ENCODE data around the gene CAMK1D. TPM values are rescaled to one million over a fixed set of nuclear protein-coding genes. Genes with fewer than 3 reads are reported as not detected.

The CAMK1D gene
- total RNA-seq, 1 experiment from 2014 or later, result 3.9 TPM

DNA sequence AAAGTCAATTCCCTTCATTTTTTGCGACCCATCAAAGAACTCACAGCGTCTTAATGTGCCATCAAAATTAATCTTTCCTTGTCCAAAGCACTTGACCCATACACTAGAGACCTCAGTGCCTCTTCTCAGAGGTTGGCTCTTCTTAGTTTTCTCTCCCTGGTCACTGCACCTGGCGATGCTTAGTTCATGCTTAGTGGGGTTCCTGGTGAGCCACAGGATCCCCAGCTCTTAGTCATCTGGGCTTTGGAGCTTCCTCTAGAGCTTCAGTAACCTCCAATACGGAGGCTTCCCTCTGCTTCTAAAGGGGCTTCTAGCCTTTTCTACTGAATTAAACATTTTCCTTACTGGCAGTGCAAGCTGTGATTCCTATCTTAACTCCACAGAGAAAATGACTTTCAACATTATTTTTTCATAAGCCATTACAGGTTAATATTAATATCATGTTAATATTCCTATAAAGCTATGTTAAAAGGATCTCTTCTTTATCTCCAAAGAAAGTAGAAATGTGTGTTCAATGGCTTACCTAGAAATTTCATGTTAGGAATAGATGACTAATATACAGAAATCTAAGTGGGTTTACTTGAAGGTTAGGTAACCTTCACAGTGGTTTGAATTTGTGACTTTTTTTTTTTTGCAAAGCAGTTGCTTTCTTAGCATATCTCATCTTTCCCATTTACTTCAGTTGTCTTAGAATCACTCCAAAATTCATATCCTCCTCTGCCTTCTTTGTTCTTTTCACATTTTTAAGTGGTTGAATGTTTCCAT is 295.2 kb downstream of the CAMK1D start:
- peak; percentile 52 for DNase-seq (ENCODE audit: low read depth)

DNA sequence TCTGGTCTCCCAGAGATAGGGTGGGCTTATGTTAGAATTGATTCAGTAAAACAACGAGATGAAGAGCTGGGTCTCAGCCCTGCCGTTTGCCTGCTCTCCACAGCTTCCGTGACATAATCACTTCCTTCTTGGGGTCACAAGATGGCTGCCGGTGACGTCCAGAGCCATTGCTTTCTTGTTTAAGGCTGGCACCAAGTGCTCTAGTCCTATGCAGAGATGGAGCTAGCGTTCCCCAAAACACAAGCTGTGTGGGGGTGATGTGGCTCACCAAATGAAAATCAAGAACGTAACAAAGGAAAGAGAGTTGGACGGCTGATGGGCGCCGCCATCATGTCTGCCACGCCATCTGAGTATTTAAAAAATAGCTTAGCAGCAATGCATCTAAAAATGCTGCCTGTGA is 296.1 kb downstream of the CAMK1D start:
- DNase-seq (ENCODE audit: low read depth), result no peak

DNA sequence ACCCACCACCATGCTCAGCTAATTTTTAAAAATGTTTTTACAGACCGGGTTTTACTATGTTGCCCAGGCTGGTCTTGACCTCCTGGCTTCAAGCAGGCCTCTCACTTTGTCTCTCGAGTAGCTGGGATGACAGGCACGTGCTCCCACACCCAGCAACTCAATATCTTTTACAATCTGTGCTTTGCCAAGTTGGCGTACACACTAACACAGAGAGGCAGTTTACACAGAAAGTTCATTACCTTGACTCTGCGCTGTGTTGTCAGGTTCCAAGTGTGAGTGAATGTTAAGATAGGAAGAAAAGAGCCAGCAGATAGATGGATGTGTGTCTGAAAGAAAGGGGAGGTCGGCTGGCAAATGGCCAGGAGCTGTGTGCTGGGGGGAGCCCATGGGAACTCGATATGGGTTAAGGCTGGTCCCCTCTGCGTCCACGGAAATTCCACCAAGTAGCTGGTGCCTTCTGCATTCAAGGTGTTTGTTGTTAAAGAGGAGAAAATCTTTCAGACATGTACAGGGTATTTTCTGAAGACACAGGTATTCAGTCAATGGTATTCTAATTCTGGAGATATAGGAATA is 299.8 kb downstream of the CAMK1D start:
- DNase-seq (ENCODE audit: low read depth), result no peak

DNA sequence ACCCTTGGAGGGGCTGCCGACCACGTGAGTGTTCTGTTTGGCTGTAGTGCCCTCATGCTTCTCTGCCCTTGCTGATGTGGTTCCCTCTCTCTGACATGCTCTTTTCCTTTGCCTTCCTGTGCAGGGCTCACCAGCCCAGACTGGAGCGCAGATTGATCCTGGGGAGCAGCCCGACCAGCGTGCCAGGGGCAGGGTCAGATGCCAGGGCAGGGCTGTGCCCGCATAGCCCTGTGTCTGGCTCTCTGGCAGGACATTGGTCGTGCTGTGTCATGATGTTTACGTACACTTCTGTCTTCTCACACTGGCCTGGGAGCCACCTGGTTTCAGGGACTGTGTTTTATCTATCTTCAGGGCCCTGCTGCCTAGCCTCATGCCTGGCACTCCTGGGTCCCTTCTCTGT is 300.8 kb downstream of the CAMK1D start:
- no peak for DNase-seq (ENCODE audit: low read depth)

DNA sequence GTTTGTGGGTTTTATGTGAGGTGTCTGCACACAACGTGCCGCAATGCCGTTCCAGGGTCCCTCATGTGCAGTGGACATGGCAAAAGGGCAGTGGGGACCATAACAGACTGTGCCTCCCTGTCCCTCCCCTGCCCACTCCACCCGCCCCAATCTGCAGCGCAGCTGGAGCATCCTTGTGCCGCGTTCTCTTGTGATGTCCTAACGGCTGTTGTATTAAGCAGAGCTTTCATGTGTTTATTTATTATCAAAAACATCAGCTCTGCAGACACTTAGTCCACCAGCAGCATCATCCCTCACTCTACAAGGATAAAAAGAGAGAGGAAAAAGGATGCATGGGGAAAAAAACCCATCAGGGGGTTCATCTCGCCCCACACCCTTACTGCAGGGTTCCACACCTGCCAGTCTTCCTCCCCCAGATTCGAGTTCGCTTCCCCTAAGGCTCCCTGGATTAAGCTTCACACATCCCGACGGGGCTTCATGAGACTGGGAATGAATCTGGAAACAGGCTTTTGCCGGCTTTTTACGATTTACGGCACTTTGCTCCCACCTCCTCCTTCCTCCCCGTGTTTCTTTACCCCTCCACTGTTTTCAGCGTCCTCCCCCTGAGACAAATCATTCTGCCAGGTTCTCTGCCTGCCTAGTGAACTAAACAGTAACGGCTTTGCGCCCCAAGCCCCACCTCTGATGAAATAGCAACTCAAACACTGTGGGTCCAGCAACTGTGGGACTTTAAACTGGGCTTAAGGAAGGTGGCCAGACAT is 301.4 kb downstream of the CAMK1D start:
- no peak for DNase-seq (ENCODE audit: low read depth)

DNA sequence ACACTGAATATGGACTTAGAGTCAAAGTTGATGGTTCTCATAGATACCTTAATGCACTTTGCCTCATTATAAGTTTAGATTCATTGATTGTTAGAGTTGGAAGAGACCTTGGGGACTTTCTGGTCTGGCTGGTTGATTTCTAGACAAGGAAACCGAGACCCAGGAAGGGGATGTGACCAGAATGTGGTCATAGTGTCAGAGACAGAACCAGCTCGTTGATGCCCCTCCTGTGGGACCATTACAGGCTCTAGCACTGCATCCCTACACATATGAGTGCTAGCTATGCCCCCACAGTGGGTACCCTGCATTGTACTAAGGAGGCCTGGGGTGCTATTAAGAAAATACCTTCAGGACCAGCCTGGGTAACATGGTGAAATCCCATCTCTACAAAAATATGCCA is 306.6 kb downstream of the CAMK1D start:
- DNase-seq (ENCODE audit: low read depth), result no peak

DNA sequence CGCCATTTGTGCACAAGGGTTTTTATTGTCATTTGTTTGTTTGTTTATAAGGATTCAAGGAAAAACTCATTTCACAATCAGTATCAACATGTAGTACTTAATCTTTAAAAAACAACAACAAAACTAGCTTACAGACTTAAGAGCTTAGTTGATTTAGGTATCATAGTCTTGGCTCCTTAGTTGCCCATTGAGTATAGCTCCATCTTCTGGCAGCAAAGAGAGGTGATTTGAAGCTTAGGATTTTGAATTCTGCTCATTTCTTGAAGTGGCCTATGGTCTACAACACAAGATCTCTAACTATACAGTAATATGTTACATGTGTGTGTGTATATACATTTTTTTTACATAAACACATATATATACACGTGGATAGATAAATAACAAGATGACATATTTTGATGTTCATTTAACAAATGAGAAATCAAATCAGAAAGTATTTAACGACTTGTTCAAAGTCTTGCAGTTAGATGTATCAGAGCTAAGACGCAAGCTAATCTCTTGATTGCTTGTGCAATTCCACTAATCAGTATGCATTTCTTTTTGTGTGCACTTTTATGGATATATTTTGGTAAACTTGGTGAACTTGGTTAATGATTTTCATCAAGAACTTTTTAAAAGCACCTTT is 307.3 kb downstream of the CAMK1D start:
- DNase-seq (ENCODE audit: low read depth), result peak; percentile 61

DNA sequence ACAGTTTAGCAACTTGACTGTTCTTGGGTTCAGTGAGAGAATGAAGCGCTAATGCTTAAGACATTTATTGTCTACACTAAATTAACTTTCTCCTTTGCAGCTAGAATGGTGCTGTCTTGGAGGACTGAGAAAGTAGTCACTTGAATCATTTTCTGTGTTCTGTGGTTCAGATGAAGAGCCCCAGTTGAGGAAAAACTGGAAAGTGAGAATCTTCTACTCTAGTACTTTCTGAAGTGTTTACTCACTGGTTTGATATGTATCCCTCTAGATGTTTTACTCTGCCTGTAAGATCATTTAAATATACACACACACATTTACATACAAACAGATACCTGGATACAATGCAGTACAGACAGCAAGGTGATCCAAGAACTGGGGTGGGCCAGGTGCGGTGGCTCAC is 308.1 kb downstream of the CAMK1D start:
- DNase-seq (ENCODE audit: low read depth), result no peak

DNA sequence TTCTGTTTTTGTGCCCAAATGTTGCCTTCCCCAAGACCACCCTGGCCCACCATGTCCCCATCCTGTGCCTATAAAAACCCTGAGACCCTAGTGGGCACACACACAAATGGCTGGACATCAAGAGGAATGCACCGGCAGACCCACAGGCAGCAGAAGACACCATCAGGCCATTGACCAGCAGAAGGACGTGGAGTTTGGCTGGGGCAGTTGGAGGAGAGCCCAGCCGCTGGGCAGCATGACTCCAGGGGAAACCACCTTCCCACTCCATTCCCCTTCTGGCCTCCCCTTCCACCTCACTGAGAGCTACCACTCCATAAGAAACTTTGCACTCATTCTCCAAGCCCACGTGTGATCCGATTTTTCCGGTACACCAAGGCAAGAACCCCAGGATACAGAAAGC is 309.2 kb downstream of the CAMK1D start:
- DNase-seq (ENCODE audit: low read depth), result no peak

DNA sequence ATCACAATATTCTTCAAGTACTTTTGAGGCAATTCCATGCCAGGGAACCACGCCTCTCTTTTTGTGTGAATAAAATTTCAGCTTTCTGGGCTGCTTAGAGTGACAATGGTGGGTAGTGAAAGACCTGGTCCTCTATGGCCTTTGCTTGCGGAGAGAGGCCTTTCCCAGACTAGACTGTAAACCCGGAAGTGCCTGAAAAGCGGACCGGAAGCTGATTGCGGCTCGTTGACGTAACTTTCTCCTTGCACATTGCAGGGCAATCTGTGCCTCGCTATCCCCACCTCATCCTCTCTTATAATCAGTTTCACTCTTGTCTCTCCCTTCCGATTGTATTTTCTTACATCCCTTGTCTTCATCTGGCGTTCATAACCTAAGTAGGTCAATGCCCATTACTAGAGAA is 310.4 kb downstream of the CAMK1D start:
- DNase-seq (ENCODE audit: low read depth), result no peak

DNA sequence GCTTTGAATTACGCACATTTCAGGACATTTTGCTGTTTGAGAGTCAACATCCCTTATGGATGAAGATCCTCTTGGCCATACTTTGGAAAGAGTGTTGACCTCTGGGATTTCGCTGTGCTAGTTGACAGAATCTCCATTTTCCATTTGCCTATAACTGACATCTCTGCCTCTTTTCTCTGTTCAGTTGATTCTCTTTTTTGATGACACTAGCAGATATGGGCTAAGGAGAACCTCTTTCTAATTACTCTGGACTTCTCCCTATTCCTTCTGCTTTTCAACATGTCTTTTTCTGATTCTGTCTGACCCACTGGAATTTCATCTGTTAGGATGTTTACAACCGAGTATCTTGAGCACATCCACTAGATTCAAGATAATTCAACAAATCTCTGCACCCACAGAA is 311.5 kb downstream of the CAMK1D start:
- DNase-seq (ENCODE audit: low read depth), result no peak

DNA sequence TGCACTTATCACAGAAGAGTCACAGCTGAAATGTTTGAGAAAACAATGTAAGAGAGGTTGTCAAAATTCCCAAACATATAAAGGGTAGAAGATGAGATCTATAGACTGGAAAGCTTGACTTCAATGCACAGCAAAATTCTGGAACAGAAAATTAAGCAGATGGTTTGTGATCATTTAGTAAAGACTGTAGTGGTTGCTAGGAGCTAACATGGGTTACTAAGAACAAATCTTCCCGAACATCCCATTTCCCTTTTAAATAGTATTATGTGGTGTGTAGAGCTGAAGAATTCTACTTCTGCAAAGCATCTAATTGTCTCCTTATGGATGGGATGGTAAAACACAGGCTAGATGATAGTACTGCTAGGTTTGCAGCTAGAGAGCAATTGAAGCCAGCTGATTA is 312.3 kb downstream of the CAMK1D start:
- DNase-seq (ENCODE audit: low read depth), result no peak

DNA sequence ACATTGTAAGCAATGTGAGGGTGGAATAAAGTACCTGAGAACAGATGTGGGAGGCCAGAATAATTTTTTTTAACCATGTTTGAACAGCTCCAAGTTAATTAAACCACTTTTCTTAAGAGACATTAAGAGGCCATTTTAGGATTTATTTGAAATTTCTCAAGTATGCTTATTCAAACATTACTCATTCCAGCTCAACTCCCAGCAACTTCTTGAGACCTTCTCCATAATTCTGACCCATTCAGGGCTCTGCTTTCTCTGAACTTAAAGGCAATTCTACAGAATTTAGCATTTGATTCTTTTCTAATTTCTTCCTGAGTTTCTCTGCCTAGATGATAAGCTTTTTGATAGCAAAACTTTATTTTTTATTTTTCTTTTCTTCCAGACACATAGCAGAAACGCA is 314.5 kb downstream of the CAMK1D start:
- DNase-seq (ENCODE audit: low read depth), result no peak

DNA sequence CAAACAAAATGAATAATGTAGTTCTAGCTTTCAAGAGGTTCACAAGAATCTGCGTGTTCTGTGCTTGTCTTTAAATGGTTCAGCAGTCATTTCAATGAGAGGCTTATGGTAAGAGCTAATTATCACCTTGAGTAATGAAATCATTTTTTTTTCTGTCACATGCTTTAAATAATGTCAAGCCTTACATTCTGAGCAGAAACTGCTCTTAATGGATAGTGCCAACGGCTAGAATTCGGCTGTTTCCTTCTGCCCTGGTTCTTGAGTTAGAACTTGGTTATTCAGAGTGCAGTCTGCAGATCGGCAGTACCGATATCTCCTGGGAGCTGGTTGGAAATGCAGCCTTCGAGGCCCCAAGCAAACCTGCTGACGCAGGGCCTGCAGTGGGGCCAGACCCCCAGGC is 316.2 kb downstream of the CAMK1D start:
- DNase-seq (ENCODE audit: low read depth), result no peak

DNA sequence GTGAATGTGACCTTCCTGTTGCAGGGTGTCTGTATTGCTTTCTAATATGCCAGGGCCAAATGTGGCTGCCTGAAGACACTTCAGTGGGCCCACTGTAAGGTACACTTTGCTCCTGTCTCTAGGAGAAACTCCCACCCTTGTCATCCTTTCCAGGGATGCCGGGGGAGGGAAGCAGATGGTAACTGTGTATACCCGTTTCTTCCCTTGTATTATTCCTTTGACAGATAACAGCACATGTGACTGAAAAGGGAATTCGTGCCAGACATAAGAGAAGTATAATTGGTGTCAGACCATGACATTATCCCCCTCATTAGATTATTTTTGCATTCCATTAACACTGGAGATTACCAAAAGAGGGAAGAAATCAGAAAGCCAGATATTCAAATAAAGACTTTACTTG is 317.7 kb downstream of the CAMK1D start:
- DNase-seq (ENCODE audit: low read depth), result no peak

DNA sequence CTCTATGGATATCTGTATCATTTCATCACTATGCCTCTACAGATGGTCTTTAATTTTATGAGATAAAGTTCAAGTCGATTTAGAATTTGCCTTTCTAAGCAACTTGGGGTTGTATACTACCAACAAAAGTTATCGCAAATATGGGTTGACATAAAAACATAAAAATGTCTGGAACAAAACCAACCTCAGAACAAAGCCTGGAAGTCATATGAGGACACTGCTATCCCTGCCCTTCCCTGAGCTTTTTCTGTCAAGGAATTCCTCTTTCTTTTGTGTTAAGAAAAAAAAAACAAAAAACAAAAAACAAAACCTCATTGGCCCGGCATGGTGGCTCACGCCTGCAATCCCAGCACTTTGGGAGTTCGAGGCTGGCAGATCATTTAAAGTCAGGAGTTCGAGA is 319.3 kb downstream of the CAMK1D start:
- DNase-seq (ENCODE audit: low read depth), result no peak

DNA sequence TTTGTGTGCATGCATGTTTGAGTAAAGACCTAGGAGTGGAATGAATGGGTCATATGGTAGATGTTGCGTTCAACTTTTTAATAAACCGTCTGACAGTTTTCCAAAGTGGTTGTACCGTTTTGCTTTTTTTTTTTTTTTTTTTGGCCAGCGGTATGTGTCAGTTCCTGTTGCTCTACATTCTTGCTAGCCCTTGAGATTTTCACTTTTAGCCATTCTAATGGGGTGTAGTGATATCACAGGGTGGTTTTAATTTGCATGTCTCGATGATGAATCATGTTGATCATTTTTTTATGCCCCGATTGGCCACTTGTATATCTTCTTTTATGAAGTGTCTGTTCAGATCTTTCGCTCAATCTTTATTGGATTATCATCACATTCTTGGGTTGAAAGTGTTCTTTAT is 320.7 kb downstream of the CAMK1D start:
- peak; percentile 68 for DNase-seq (ENCODE audit: low read depth)

DNA sequence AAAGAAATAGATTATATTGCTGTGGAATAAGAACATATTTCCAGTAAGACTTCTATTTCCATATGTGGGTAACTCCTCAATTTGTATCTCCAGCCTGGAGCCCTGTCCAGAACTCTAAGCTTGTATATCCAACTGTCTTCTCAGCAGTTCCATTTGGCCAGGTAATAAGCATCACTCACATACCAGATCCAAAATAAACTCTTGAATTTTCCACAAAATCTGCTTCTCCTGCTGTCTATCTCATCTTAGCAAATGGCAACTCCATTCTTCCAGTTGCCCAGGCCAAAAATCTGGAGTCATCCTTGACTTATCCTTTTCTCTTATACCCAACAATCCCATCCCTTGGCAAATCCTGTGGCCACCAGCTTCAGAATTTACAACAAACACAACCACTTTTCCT is 325.8 kb downstream of the CAMK1D start:
- DNase-seq (ENCODE audit: low read depth), result no peak

DNA sequence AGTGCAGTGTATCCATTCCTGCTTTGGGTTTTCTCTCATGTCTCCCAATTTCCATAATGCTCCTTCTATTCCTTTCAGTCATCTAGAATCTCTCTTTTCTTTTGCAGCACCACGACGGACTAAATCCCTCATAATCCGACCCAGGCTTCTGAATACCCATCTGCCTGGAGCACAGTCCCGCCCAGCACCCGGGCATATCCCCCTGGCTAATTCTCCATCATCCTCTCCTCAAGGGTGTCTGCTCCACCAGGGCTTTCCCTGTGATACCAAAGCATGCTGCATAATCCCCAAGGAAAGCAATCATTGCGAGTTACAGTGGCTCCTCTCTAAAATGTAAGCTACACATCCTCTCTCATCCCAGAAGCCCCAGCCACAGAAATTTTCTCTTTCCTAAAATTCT is 330.3 kb downstream of the CAMK1D start:
- no peak for DNase-seq (ENCODE audit: low read depth)

DNA sequence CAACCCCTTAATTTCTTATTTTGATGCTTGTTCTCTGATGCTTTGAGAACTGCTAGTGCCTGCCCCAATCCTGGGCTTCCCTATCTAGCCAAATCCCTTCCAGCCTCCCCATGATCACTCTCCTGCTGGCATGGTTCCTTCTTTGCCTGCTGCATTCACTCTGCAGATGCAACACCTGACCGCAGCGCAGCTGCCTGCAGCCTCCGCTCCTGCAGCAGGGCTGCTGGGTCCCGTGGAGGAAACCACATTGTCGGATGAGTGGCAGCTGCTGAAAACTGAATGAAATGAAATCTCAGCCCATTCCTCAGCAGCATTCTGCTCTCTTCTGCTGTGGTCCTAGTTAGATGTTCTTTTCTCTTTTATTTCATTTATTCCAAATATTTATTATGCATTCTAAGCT is 331.9 kb downstream of the CAMK1D start:
- no peak for DNase-seq (ENCODE audit: low read depth)

DNA sequence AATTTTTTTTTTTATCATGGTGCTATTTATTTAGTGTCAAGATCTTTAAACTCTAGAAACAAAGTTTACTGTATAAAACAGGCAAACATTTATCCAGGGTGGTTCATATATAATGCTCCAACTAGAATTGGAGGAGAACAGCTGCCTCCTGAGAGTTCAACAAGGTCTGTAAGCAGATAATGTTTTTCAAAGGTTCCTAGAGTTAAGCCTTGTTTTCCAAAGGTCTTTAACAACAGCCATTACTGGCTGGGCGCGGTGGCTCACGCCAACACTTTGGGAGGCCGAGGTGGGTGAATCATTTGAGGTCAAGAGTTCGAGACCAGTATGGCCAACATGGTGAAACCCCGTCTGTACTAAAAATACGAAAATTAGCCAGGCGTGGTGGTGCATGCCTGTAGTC is 335.4 kb downstream of the CAMK1D start:
- DNase-seq (ENCODE audit: low read depth), result no peak

Data from HT1080 (cell line).